ENCODE measurements around the gene SETD3.

Gene SETD3

DNA sequence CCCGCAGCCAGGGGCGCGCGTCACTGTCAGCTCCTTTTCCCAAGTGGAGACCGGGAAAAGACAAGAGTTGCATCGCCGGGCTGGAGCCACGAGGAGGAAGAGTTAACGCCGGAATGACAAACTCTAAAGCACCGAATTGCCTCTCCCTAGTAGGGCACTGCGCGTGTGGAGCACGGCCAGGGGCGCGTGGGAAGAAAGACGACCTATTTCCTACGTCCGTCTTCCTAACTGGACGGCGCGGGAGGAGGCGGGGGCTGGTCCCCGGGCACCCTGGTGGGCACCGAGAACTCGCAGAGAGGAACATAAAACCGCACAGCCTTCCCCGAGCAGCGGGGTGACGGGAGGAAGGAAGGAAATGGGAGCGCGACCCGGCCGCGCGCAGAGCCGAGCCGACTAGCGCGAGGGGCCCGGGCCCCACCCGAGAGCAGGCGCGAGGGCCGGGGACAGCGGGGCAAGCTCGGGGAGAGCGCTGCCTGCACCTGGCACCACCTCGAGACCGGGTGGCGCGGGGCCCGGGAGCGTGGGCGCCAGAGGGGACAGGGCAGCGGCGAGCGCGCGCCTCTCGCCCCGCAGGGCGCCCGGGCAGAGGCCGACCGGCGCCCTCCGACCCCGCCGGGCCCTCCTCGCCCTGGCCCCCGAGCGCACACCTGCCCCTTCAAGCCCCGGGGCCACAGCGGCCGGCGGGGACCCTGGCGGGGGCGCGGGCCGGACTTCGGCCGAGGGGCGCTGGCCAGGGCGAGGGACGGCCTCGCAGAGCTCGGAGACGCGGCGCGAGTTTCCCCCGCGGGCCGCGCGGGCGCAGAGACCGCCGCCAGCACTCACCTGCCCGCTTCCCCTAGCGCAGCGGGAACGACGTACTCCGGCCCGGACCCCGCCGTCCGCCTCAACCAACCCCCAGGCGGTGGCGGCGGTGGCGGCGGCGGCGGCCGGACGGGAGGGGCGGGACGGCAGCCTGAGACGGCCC, at the start of gene SETD3:
Gene SETD3, minus strand, starts transcription at position 954 of the 964 bp plus-strand sequence. CDS start 15,054 bp downstream, outside the sequence.
- DNase-seq = no peak

DNA sequence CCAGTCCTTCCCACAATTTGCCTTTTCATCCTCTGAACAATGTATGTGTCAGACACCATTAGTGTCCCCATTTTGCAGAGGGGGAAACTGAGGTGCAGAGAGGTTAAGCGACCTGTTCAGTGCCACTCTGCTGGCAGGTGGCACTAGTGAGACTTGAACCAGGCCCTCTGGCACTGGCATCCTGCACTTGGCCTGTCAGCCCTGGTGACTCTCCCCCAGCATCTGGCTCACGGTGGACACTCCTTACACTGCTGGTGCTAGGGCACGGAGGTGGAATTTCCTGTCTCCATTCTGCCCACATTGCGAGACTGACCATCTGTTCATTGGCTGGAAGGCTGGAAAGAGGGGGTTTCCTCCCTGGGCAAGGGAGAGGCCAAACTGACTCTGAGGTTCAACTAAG, 49.2 kb upstream of the SETD3 start:
- DNase-seq = no peak

DNA sequence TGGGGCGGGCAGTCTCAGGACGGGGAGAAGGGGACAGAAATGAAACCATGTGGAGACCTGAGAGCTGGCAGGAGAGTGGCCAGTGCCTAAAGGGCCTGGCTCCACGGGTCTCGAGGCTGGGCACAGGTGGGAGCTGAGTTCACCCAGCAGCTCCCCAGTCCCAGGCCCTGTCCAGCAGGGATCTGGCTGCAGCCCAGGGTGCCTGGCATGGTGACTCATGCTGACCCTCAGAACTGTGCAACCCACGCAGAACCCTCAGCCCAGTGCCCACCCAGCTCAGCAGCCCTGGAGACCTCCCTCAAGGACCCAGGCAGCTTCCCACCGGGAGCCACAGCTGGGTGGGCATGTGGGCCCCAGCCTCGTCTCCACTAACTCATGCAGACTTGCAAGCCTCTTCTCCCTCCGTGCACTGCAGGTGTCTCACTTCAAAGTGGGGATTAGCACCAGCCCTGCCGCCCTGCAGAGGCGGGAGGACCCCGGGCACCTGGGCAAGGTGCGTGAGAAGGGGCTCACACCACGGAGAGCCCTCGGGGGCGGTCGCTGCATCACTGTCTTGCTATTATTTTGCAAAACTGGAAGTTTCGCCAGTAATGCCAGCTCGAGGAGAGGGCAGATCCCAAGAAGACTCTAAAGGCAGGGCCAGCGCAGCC, 46.9 kb upstream of the SETD3 start:
- DNase-seq = no peak

DNA sequence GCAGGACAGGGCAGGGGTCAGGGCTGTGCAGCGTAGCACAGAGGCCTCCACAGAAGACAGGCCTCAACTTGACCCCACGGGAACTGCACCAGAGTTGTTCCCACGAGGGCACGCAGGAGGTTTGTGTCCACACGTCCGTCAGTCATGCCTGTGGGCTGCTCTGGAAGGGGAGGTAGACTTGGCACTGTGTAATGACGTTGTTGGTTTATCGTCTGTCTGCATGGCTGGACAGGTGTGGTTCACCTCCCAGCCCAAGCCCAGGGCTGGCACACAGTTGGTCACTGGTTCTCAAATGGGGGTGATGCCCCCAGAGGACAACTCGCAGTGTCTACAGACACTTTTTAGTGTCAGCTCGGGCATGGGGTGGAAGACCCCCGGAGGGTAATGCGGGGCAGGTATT, 46.4 kb upstream of the SETD3 start:
- DNase-seq = no peak

DNA sequence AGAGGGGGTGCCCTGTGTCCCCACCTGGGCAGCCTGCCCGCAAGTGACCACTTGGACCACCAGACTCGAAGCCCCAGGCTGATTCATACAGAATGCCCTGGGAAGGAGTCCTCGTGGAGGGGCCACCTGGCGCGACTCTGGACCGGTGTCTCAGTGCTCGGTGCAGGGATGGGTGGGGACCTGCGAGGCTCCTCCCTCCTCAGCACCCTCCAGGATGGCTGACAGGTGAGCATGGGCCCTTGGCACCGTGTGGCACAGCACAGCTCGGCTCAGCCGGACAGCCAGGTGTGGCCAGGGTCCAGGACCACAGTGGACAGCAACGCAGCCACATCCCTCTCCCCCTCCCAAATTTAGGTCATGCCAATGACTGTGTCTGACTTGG, 45.0 kb upstream of the SETD3 start:
- DNase-seq = no peak

DNA sequence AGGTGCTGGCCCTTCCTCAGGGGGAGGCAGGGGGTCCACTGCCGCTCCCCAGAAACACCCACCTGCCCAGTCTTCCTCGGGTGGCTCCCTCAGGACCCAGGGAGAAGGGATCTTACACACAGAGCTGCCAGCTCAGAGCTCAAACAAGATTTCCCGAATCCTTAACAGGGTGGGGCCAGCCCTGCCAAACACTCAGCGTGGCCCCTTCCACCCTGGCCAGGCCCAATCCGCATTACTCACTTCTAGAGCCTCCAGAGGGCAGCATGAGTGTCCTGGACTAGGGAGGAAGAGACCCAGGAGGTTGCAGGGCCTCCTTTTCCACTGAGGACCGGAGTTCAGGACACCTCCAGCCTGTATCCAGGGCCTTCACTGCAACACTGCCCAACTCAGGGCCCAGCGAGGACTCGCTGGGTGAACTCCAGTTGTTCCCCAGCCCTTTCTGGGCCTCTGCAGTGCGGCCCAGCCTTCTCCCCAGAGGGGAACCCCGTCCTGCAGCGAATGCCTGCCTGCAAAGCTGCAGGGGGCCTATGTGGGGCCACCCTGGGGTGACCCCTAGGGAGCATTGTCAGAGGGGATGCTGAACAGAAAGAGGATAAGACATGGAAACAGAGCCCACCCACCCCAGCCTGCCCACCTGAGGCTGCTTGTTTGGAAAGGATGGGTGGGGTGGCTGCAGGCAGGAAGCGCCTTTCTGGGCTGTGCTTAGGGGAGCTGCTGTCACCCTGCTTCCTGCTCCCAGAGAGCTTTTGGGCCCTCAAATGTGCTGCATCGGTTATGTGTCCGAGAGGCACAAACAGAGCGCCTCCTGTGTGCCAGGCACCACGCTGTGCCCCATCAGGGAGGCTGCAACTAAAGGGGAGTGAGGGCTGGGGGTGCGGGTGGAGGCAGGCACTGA, 44.4 kb upstream of the SETD3 start:
- DNase-seq = no peak

DNA sequence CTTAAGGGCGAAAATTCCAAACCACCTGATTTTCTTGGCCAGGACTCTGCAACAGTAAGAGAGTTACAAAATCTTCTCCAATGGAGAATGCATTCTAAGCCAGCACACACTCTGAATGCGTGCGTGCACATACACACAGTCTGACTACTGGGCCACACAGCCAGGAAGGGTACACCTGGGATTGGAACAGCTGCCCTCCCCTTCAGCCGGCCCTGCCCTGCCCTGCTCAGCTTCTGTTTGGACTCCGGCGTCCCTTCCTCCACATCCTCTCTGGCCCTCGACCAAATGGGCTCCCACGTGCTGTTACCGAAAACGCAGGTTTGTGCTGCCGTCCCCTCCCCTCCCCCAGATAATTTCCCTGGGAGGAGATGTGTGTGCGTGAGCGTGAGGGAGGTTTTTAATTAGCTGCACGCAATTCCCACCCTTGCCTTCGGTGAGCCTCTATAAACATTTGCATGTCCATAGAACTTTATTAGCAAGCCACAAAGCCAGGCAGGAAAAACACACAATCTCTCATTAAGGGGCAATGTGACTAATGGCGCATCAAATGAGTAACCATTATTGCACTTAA, 43.5 kb upstream of the SETD3 start:
- DNase-seq = no peak

DNA sequence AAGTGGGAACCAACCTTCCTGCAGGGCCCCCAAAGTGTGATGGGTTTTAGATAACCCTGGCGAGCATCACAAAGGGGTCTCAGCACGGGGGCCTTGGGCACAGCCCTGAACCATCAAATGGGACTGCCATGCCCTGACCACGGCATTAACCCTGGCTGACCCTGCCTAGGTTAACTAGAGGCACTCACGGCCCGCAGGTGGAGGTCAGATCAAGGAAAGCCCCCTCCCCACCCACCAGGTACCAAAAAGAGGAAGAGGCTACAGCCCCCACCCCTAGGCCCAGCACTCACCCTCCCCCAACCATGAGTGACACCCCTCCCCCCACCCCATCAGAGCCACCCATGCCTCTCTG, 43.0 kb upstream of the SETD3 start:
- no peak for DNase-seq

DNA sequence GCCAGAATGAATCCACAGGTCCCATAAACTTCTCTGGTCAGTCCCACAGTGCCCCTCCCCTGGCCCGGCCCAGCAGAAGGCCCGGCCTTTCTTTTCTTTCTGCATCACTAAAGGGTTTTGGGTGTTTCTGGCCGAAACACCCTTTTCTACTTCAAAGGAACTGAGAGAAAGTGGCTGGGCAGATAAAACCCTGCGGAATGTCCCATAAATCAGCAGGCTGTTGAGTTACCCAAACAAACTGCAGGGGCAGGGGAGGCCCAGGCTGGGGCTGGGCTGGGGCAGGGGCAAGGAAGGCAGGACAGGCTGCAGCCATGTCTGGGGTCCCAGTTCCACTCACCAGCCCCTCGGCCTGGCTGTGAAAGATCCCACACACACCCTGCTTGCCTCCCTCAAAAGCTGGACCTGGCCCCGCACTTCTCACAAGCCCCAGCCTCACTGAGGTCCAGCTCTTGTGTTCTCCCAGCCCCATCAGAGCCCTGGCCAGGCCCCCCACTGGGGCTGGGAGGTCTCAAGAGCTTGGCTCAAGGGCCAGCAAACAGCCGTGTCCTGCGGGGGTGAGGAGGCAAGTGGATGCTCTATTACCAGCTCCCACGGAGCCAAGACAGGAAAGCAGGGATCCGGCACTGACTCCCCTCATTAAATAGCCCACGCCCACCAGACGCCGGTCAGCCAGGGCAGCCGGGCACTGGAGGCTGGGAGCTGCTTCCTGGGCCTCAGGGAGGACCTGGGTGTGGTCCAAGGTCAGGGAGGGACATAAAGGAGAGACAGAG, 42.5 kb upstream of the SETD3 start:
- no peak for DNase-seq

DNA sequence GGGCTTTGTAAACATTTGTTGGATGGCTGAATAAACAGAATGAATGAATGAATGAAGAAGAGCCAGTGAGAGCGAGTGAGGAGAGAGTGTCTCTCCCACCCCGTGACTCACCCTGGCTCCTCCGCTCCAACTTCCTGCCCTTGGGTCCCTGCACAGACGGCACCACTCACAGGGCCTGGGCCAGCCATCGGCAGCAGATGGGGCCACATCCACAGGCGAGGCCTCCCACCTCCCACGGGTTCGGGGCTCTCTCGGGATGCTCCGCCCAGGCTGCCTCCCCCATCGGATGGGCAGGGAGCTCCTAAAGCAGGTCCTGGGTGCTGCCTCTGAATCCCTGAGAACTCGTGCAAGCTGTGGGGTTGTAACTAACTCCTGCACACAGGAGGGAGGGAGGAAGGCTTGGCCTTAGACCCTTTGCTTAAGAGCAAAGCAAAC, 41.8 kb upstream of the SETD3 start:
- DNase-seq = no peak

DNA sequence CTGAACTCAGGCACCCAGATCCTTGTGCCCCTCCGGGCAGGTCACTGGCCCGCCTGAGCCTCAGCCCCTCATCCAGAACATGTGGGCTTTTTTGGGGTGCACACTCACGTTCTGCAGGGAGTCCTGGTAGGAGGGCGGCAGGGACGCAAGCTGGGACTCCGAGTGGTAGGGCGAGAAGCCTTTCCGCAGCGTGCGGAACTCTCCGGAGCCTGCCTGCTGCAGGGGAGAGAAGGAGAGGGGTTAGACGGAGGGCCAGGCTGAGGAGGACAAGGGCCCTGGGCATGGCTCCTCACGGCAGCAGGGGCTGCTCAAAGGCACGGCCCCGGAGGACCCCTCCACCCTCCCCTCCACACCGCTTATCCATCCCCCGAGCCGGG, 41.4 kb upstream of the SETD3 start:
- DNase-seq = no peak

DNA sequence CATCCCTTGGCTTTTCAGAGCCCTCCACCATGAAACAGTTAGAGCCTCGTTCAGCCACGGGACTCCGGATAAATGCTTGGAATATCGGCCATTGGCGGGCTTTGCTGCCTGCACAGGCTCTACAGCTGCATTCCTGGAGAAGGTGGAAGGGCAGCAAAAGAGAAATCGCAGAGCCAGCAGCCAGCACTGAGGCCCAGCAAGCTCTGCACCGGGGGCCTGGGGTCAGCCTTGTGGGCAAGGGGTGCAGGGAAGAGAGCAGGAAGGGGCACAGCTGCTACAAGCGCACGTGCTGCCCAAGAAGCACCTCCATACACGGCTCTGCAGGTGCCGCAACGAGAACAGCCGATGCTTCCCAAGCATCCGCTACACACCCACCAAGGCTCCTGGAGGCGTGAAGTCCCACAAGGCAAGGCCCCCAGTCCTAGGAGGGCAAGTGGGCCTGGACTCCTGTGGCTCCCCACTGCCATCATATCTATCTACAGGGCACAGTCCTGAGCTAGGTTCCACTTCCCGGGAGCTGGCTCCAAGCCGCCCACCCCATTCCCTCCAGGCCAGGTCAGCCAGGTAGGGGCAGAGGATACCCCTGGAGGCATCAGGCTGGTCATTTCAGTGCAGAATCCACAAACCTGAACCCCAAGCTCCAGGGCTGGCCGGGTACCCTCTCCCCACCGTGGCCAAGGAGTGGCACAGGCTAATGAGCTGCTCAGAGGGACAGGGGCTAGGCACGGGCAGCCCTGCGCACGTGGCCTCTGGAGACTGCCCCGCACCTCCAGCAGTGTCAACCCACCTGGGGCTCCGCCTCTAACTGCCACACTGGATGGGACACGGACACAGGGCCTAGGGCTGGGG, 40.7 kb upstream of the SETD3 start:
- DNase-seq = no peak

DNA sequence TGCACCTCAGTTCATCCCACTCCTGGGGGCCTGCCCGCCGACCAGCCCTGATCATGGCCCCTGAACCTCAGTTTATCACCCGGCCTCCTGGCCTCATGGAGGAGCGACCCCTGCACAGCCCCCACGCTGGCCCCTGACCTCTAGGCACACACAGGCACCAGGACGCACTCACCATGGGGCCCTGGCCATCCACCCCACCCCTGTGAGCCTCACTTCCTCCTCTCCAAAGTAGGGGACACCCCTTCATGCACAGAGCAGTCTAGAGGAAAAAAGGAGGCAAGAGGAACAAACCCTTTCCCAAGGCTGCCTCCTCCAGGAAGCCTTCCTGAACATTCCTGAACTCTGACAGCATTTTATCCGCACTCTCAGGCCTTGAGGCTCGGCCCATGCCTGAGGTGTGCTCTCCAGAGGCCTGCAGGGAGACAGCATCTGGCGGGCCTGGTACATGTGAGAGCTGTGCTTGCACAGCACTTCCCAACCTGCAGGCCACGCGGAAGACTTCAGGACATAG, 40.0 kb upstream of the SETD3 start:
- no peak for DNase-seq

DNA sequence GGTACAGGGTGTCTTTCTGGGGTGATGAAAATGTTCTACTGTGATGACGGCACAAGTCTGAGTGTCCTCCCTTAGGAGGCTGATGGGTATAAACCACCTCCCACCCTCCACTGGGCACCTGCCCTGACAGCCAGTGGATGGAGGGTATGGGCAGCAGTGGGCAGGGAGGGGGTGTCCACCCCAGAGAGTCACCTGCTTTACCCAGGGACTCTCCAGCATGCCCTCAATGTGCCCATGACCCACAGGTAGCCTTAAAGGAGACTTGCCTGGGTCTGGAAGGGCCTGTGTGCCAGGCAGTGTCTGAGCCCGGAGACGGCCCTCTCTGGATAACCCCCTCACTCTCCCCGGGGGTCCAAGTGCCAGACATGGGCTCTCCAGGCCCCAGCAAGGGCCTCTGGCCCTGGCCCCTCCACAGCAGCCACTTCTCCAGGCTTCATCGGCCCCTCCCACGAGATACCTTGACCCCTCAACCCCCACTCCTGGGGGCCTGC, 39.3 kb upstream of the SETD3 start:
- no peak for DNase-seq

DNA sequence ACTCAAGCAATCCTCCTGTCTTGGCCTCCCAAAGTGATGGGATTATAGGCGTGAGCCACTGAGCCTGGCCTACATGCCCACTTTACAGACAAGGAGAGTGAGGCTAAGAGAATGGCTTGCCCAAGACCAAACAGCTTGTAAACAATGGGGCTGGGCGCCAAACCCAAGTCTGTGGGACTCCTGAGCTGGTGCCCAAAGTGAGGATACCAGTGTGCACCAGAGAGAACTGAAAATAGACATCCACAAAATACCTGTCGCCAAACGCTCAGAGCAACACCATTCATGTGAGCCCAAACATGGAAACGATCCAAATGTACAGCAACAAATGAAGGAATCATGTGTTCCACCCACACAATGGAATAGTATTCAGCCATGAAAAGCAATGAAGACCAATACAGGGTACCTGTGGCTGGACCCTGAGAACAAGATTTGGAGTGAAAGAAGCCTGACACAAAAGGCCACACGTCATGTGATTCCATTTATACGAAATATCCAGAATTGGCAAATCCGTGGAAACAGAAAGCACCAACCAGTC, 38.8 kb upstream of the SETD3 start:
- no peak for DNase-seq

DNA sequence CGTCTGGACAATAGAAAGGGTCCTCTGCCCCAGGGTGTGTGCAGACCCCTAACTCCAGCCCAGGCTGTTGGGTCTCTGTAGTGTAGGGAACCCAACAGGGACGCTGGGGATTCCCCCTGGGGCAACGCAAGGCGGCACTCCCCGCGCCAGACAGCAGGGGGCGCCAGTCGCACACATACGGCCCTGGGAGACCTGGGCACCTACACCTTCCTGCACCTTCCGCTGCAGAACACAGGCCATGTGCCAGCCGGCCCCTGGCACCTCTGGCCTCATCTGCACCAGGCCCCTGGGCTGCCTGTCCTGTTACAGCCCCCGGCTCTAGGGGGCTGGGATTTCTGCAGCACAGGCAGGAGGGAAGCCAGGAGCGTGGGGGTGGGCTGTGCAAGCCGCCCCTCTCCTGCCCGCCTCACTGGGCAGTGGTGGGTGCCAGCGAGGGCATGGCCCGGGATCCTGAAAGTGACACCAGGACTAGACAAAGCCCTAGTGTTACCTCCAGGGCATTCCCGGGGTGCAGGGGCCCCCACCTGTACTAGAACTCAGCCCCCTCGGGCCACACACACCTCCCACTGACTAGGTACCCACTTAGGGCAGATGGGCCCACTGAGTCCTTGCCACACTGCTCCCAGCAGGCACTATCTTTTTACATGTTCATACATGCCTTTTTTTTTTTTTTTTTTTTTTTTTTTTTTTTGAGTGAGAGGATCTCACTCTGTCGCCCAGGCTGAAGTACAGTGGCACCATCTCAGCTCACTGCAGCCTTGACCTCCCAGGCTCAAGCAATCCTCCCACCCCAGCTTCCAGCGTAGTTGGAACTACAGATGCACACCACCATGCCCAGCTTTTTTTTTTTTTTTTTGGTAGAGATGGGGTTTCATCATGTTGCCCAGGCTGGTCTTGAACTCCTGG, 38.0 kb upstream of the SETD3 start:
- peak; percentile 55 for DNase-seq

DNA sequence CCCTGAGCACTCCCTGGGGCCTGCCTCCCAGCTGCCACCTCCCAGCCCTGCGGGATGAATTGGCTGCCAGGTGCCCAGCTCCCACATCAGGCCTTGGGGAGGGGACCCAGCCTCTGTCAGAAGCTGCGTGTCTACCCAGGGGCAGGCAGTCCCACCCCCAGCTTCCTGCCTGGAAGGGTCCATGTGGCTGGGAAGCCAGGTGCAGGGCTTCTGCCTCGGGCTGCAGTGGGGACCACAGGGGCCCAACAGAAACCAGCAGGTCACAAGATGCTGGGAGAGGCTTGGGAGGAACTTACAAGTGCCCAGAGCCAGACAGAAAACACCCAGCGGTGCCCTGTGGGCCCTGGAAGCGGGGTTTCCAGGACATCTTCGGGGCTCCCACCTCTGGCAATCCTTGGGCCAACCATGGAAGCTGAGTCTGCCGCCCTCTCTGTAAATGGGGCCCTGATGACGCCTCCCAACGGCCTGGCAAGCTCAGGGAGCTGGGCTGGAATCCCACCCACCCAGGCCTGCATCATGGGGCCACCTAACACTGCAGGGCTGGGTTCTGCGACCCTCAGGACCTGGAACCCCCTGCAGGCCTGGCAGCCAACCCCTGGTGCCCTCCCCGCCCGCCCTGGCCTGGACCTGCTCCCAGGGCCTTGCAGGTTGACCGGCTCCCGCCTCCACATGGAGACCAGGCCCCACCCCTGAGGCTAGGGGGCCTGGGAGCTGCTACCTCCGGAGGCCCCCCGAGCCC, 37.2 kb upstream of the SETD3 start:
- DNase-seq = no peak

DNA sequence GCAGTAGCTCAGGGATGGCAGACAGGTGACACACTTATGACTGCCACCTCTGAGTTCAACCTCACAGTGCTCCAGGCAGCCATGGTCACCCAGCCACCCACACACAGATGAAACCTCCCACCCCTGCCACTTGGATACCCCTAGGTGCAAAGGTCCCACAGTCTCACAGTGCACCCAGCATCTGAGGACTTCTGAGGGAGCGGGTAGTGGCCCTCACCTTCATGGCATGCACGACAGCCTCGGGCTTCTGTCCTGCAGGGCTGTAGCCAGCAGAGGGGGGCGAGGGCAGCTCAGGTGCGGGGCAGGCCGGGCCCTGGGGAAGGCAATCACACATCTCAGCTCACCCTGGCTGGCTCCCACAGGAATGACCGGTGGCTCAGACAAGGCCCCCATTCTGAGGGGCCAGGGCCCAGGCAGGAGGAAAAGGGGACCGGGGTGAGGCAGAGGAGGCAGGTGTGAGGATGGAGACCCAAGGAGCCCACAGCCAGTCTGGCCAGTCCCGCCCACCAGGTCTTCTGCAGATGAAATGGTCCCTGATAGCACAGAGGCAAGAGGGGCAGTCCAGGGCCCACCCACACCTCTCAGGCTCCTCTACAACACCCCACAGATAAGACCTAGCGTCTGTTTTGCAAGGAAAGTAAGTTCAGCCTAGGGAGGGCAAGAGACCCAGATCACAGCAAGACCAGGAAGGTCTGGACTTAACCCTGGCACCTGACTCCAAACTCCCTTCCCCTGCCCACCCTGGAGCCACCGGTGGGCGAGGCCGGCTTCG, 36.4 kb upstream of the SETD3 start:
- DNase-seq = no peak

Measured in DMS79 (cell line).